ENCODE data around the gene CLEC2L. TPM values are rescaled to one million over a fixed set of nuclear protein-coding genes. Genes with fewer than 3 reads are reported as not detected.

CLEC2L gene
- total and polyA plus RNA-seq, 2 of the 13 experiments (the other 11 are each of a cell fraction or from before 2014, with no cell fraction given): 0.20 to 0.25 TPM

- H3K27ac ChIP-seq (ENCODE audit: extremely low read length, insufficient read depth, low read length): no peak overlapping the region
- no peaks in the 10 kb centered on the region for H3K27me3 ChIP-seq (ENCODE audit: control insufficient read depth in 1 of 2, insufficient read depth in 2 of 2, low read length in 2 of 2)
- 77% methylated on average over 18 of the region's 18 CpGs for WGBS (ENCODE audit: low lambda C conversion rate)
- no peak for TF ChIP-seq SOX6 (IDR thresholded peaks at IDR 0.05)
- no peak for TF ChIP-seq SOX6 (CRISPR knock-in tag; IDR thresholded peaks at IDR 0.05)
- TF ChIP-seq RBM22 (optimal IDR thresholded peaks at IDR 0.05; ENCODE audit: low read length): peak; percentile 70
- no peak overlapping the region for H3K4me2 ChIP-seq (ENCODE audit: low read depth, low read length)
- peak; percentile 47 for ATAC-seq
- H2AFZ ChIP-seq (ENCODE audit: low read length): no peak overlapping the region
- no peaks in the 10 kb centered on the region for H3K79me2 ChIP-seq (ENCODE audit: insufficient read depth, low read length)
- no TSS peak for BruUV-seq (replicated peaks)
- no peak overlapping the region for H3K4me3 ChIP-seq (replicated peaks in 1 of 3; ENCODE audit: insufficient read depth in 1 of 3, low read depth in 2 of 3, low read length in 3 of 3)
- no peak overlapping the region for H3K9ac ChIP-seq (ENCODE audit: insufficient read depth, low read depth, low read length)
- no peak for FAIRE-seq
- H3K4me1 ChIP-seq (ENCODE audit: insufficient read depth, low read length): peaks cover 12% of the 10 kb centered on the region
- in situ Hi-C loops (cut with HindIII; ENCODE audit: extremely low pct_ligation_motif_present, low pct_unique_long_range_greater_than_20kb) (no loop called here), intact Hi-C loops (cut with micrococcal nuclease; ENCODE audit: unreplicated experiment) (loop anchor here (10.0 kb wide), 1 partner anchor 55 kb away; no protein-coding TSS in a partner anchor)
- ChIA-PET POLR2A (no interaction called here), CTCF (ENCODE audit: low intra/inter-chr PET ratio, low total read pairs) (no interaction called here)
- H3K36me3 ChIP-seq (replicated peaks in 1 of 2; ENCODE audit: control insufficient read depth in 1 of 2, insufficient read depth in 2 of 2, low read length in 2 of 2): no peaks in the 10 kb centered on the region
- H4K20me1 ChIP-seq (ENCODE audit: insufficient read depth, low read length): no peaks in the 10 kb centered on the region
- no peak for DNase-seq (ENCODE audit: low spot score)
- no peaks in the 10 kb centered on the region for H3K9me3 ChIP-seq (ENCODE audit: low read length)
These were observed 36.0 kb downstream of the CLEC2L start for GRCh38 chr7:139559364-139560105.

DNA sequence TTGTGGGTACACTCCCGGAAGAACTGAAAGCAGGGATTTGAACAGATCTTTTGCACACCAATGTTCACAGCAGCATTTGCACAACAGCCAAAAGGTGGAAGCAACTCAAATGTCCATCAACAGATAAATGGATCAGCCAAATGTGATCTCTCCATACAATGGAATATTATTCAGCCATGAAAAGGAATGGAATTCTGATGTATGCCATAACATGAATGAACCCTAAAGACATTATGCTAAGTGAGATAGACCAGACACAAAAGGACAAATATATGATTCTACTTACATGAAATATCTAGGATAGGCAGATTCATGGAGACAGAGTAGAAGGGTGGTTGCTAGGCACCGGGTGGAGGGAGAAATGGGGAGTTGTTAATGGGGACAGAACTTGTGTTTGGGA is 36.7 kb downstream of the CLEC2L start:
- DNase-seq (ENCODE audit: low spot score): no peak
- FAIRE-seq: no peak
- Histone ChIP-seq H2AFZ (ENCODE audit: low read length) (no peak overlapping the region), H3K27me3 (ENCODE audit: control insufficient read depth in 1 of 2, insufficient read depth in 2 of 2, low read length in 2 of 2) (no peaks in the 10 kb centered on the region), H3K9me3 (ENCODE audit: low read length) (no peaks in the 10 kb centered on the region), H3K36me3 (replicated peaks in 1 of 2; ENCODE audit: control insufficient read depth in 1 of 2, insufficient read depth in 2 of 2, low read length in 2 of 2) (no peaks in the 10 kb centered on the region; a peak in 1 of 5 replicates), H3K27ac (ENCODE audit: extremely low read length, insufficient read depth, low read length) (no peak overlapping the region), H3K9ac (ENCODE audit: insufficient read depth, low read depth, low read length) (no peak overlapping the region), H4K20me1 (ENCODE audit: insufficient read depth, low read length) (no peaks in the 10 kb centered on the region), H3K79me2 (ENCODE audit: insufficient read depth, low read length) (no peaks in the 10 kb centered on the region), H3K4me3 (replicated peaks in 1 of 3; ENCODE audit: insufficient read depth in 1 of 3, low read depth in 2 of 3, low read length in 3 of 3) (no peak overlapping the region), H3K4me2 (ENCODE audit: low read depth, low read length) (no peak overlapping the region), H3K4me1 (ENCODE audit: insufficient read depth, low read length) (peaks cover 18% of the 10 kb centered on the region)
- in situ Hi-C loops (cut with HindIII; ENCODE audit: extremely low pct_ligation_motif_present, low pct_unique_long_range_greater_than_20kb) (no loop called here), intact Hi-C loops (cut with micrococcal nuclease; ENCODE audit: unreplicated experiment) (no loop called here)
- ATAC-seq: no peak
- ChIA-PET POLR2A (no interaction called here), CTCF (ENCODE audit: low intra/inter-chr PET ratio, low total read pairs) (no interaction called here)
- 93% methylated on average over 2 of the region's 2 CpGs for WGBS (ENCODE audit: low lambda C conversion rate)
- no TSS peak for BruUV-seq (replicated peaks)
- TF ChIP-seq U2AF1 (optimal IDR thresholded peaks at IDR 0.05; ENCODE audit: low read depth, low read length) (no peak), ZNF609 (CRISPR knock-in tag; IDR thresholded peaks at IDR 0.05; ENCODE audit: borderline replicate concordance) (no peak), ZNF234 (CRISPR knock-in tag; conservative IDR thresholded peaks at IDR 0.05) (no peak), NPAS2 (CRISPR knock-in tag; IDR thresholded peaks at IDR 0.05; ENCODE audit: borderline replicate concordance) (no peak), ISX (CRISPR knock-in tag; conservative IDR thresholded peaks at IDR 0.05) (no peak), ATF5 (CRISPR knock-in tag; IDR thresholded peaks at IDR 0.05; ENCODE audit: low read depth) (no peak)
- TF ChIP-seq, protein P1, sequence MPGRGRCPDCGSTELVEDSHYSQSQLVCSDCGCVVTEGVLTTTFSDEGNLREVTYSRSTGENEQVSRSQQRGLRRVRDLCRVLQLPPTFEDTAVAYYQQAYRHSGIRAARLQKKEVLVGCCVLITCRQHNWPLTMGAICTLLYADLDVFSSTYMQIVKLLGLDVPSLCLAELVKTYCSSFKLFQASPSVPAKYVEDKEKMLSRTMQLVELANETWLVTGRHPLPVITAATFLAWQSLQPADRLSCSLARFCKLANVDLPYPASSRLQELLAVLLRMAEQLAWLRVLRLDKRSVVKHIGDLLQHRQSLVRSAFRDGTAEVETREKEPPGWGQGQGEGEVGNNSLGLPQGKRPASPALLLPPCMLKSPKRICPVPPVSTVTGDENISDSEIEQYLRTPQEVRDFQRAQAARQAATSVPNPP (CRISPR knock-in tag; IDR thresholded peaks at IDR 0.05): no peak

Measured in HepG2 (cell line).